CMK (cell line): ENCODE results near the gene CDK15.
"Not testable (repeated sequence)": the region's sequence is repeated elsewhere in the genome, so short reads cannot be mapped to it uniquely, and the experiment has no call there.

Source experiments
- DNase-seq: peaks from one replicate; pipeline ENCODE4 v3.0.0-alpha.2; 2010; ENCODE audit warnings: low read depth

Gene CDK15

DNA sequence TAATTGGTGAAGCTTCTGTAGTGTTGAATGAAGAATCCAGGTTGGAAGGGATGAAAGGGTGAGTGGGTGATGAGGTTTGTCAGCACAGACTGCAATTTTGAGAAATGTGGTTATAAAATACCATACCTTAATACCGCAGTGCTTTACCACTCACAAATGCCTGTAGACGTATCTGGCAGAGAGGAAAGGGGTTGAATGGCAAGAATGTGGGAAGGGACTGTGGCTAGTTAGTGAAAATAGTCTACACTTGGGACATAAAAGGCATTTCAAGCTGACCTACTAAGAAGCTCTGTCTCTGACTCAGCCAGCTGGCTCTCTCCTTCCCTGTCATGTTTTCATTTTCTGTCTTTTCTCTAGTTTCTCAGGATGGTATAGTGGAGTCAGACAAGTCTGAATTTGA is 25.1 kb downstream of the CDK15 start:
- no peak for DNase-seq

DNA sequence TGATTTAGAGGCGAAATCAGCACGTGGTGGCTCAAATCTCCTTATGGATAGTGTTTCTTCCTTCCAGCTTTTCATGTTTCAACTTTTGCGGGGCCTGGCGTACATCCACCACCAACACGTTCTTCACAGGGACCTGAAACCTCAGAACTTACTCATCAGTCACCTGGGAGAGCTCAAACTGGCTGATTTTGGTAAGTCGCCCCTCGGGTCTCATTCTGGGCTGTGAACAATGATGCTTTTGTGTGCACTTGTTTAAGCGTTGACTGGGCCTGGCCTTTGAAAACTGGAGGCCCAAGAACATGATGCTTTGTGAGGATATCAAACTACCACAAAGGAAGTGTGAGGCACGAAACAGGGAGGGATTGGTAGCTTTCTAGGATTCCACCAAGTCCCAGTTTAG is 27.4 kb downstream of the CDK15 start:
- DNase-seq = no peak

DNA sequence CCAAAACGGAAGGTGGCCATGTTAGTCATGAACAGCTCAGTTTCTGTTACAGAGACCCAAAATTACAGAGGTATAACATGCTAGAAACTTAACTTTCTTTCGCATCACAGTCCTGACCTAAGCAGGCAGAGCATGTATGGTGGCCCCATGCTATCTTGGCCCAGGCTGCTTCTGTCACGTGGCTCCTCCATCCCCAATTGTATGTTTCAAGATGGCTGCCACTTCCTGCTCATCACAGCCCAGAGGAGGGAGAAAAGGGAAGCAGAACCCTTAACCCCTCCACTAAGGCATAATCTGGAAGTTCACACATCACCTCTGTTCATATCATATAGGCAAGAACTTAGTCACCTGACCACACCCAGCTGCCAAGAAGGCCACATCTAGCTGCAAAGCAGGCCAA is 28.7 kb downstream of the CDK15 start:
- no peak for DNase-seq

DNA sequence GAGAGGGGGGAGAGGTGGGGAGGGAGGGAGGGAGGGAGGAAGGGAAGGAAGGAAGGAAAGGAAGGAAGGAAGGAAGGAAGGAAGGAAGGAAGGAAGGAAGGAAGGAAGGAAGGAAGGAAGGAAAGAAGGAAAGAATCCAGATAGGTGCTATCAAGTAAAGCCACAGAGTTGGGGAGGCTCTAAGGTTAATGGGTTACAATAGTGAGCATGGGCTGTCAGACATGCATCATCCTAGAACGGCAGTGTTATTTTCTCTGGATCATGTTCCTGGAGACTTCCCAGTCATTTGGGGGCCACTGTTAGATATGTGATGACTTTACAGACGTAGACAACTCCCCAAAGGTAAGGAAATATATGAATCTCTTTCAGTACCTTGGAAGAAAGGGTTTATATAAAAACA is 31.1 kb downstream of the CDK15 start:
- DNase-seq = no peak

DNA sequence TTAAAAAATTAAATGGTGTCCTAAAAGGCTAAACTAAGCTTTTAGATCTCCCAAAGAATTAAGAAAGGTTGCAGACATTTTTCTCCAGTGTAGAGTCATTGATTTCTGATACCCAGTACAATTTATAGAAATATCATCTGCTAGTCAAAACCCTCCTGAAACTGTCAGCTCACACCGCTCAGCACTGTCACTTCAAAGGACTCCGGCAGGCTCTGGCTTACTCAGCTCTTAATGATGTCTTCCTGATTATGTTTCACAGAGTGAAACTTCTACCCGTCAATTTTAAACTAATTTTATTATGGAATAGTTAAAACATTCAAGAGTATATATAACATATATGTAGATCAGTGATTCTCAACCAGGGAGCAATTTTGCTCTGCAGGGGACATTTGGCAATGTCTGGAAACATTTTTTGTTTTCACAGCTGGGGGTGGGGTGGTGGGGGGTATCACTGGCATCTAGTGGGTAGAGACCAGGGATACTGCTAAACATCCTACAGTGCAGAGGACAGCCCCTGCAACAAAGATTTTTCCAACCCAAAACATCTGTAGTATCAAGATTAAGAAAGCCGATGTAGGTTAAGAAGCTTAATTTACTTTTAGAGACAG is 31.6 kb downstream of the CDK15 start:
- no peak for DNase-seq

DNA sequence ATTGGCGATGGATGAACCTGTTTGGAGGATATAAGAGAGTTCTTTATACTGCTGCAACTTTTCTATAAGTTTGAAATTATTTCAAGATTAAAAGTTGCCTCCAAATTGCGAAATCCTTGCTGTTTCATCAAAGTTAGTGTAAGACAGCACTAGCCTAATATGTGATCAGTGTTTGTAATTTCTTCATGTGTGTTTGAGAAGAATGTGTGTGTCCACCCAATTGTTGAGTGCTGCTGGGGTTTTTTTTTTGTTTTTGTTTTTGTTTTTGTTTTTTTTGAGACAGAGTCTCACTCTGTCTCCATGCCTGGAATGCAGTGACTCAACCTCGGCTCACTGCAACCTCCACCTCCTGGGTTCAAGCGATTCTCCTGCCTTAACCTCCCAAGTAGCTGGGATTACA is 33.4 kb downstream of the CDK15 start:
- DNase-seq = no peak

DNA sequence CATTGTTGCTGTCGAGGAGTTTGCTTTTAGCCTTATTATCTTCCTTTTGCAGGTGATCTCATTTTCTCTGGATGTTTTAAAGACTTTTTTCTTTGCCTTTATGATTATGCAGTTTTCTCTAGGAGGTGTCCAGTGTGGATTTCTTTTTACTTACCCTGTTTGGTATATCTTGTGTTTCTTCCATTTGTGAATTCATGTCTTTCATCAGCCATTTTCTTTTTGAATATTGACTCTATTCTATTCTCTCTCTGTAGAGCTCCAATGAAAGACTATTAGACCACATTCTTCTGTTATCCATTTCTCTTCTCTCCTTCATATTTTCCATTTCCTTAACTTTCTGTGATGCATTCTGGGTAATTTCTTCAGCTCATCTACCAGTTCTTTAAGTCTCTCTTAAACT is 34.4 kb downstream of the CDK15 start:
- DNase-seq = no peak

DNA sequence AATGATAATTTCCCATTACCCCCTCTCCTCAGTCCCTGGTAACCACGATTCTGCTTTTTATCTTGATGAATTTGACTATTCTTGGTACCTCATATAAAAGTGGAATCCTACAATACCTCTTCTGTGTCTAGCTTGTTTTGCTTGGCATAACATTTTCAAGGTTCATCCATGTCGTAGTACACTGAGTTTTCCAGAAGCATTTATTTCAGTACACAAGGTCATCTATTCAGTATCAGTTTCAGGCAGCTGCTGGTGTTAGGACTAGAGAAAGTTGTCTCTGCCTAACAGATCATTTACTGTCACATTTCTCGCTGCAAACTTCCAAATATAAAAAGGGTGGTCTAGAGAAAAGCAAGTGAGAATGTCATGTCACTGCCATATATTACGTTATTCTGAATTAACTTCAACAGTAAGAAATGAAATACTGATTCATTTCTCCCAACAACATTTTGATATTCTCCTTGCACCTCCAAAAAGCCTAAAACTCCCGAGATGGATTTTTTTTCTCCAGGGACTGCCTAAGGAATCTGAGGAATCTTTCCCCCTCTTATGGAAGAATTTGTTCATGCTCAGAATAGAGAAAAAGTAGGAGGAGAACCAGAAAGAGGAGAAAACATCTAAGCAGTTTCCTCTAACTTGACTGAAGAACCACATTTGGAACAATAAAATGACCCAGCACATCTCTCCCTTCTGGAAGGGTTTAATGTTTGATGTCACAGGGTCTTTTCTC is 36.0 kb downstream of the CDK15 start:
- no peak for DNase-seq

DNA sequence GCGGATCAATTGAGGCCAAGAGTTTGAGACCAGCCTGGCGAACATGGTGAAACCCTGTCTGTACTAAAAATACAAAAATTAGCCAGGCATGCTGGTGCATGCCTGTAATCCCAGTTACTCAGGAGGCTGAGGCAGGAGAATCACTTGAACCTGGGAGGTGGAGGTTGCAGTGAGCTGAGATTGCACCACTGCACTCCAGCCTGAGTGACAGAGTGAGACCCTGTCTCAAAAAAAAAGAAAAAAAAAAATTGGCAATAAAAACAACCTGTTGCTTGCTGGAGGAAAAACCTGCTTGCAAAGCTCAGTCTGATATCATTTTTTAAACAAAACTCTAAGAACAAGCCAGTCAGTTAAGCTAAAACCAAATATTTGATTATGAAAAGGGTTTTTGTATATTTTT is 38.6 kb downstream of the CDK15 start:
- not testable (repeated sequence) for DNase-seq

DNA sequence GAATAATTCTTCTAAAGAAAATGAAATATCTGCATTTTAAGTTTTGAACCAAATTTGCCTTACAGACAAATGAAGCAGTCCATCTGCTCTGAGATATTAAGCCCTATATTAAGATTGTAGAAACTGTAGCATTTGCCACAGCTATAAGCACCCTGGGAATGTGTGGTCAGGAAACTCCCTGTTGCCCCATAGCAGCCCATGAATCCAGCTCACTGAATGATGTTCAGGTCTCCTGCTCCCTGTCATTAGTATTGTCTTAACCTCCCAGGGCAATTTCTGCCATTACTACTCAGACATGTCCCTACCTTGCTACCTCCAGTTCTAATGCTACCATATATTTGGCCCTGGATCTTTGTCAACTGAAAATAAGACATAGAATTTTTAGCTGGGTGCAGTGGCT is 41.1 kb downstream of the CDK15 start:
- DNase-seq = no peak

DNA sequence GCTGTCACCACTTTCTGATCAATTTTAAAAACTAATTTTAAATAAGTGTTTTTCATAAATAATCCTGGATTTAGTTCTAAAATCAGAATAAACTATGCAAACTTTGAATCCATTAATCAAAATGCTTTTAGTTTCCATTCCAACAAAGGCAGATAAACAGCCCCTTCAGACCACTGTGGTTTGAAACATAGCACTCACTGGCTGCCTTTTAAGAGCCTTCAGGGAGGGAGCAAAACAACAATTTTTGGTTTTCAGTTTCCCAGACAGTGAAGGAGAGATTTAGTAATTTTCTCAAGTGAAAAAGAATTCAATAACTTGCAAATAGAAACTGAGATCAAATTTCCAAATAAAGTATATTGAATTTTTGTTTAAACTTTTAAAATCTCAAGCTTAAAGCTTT is 46.1 kb downstream of the CDK15 start:
- DNase-seq = no peak

DNA sequence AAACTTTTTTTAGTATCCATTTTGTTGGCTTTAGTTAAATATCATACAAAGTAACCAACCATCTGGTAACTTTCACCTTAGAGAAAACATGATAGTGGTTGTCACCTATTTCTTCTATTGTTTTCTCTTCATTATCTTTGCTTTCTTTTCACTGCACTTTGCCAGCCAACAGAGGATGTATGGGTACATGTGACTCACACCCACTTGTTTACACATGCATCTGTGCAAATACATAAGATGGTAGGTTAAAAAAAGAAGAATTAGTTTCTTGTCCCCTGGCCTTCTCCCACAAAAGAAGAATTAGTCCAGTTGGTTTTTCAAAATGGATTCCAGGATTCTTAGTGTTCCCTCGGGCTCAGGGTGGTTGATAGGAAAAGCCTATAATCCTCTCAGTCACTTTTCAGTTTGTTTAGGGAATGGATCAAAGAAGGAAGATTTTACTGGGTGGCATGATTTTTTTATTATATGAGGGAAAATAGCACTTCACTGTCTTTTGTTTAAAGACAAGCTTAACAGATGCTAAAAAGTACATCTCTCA is 46.6 kb downstream of the CDK15 start:
- no peak for DNase-seq

DNA sequence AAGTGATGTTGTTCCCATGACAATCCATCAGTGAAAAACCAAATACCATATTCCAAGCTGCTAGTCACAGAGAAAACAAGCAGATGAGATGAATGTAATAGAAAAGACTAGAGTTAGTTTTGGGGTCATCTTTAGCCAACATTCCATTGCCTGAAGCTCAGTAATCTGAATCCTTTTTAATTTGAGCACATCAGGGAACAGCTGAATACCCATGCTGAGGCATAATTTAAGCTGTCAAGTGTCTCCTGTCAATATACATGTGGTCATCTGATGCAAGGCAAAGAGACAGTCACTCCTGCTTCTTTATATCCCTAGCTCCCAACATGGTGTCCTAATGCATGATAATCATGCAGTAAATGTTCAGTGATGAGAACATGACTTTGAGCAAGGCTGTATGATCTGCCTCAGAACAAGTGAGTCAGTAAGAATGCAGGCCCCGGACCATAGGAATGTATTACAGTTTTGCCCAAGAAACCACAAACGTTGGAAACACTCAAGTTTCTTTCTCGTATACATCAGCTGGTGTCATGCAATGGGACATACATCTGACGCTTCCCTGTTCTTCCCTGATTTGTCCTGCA is 48.0 kb downstream of the CDK15 start:
- DNase-seq = no peak

DNA sequence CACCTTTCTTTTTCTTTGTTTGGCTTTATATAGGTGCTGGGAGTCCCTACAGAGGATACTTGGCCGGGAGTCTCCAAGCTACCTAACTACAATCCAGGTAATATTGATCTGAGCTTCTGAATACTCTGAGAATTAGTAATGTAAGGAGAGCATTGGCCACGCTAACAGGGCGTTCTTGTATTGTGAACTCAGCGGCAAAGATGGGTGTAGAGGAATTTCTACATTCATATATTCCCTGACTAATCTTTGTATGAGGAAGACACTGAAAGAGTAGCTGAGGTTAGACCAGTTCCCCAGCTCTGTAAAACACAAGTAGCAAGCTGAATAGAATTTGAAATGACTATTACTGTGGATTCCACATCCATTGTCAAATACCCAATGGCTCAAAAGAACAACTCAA is 48.5 kb downstream of the CDK15 start:
- DNase-seq = no peak

DNA sequence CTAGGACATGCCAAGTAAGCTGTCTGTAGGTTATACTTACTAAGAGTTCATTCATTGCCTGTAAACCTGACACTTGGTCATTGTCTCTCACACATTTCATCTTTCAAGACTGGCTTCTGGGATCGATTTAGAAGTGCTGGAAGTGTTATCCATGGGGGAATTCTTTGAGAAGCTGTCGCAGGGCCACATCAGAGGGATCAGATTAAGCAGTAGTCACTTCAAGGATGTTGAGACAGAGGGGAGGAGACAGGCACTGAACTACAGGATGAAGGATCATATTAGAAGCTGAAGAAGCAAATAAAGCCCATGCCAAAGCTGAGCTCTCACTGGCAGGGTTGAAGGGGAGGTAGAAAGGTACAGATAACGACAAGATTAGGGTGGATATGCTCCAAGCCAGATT is 49.0 kb downstream of the CDK15 start:
- no peak for DNase-seq

DNA sequence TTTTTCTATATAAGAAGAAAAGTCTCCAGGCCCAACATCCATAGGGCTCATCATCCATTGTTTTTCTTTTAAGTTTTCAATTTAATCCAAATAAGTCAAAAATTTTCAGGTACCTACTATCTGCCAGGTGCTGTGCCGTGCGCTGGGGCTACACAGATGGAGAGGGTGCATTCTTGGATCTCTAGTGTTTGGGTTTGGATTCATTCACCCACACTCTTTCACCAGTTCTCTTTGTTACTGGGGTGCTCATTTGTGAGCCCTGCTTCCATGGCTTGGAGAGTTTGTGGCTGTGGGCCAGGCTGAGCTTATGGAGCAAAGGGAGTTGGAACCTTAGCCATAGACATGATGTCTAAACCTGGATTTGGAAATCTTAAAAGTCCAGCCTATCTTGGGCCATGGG is 51.0 kb downstream of the CDK15 start:
- no peak for DNase-seq

DNA sequence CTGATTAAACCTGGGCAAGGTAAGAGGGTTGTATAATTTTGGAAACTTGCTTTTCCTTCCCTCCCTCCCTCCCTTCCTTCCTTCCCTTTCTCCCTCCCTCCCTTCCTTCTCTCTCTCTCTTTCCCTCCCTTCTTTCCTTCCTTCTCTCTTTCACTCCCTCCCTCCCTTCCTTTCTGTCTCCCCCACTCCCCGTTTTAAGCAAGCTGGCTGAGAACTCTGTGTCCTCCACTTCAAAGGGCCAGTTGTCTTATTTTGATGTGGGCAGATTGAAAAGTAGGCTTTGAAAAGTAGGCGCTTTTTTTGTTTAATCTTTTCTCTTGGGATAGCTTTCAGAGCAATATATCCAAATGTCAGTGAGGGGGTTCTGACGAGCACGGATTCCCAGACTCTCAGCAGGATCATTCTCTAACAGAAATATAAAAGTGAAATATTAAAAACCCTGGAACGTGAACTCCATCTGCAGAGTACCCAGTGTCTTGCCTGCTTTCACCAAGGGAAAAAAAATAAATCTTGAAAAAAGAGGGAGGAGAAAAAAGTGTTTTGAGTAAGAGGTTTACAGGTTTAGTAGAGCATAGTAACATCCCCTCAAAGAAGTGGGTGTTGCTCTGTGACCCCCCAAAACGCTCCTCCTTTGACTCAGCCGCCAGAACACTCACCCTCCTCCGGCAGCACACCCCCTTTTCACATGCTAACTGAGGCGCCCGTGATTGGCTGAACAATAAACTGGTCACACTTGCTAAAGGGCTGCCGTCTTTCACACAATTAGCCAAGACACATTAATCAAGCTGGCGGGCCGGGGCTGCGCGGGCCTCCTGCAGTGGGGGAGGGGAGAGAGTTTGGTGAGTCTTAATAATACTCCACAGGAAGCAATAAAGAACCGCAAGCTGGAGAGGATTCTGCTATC is 52.2 kb downstream of the CDK15 start:
- DNase-seq = peak; percentile 31

DNA sequence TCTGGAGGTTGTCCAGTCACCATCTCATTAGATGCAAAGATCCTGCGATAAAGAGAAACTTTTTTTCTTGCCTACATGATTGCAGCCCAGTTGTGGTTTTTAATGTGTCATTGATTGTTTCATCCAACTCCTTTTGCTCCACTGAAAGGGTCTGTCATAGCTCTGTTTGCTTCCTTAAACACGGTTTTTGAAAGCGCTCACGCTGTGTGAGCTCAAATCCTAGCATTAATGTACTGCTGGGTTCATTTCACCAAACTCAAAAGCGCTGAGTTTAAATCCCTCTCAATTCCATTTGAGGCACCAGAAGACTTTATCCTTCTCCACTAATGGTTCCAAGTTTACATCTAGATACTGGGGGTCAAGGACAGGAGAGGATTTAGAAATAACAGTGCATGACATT is 53.6 kb downstream of the CDK15 start:
- DNase-seq = no peak

DNA sequence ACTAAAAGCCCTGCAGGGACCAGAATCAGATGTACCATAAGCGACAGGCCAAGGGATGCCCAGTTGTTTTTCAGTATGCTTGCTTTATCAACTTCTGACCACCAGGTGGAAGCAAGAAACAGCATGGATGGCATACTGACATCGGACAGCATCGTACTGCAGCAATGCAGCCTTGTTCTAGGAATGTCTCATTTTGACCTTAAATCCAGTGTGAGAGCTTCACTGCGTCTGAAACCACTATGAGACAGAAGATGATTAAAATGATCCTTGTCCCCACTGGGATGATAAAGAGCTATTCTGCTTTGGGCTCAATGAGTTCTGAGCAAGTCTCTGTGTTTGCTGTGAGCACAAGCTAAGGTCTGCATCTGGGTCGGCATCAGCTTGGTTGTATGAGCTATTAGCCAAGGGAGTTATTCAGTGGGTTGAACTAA is 54.3 kb downstream of the CDK15 start:
- peak; percentile 48 for DNase-seq

DNA sequence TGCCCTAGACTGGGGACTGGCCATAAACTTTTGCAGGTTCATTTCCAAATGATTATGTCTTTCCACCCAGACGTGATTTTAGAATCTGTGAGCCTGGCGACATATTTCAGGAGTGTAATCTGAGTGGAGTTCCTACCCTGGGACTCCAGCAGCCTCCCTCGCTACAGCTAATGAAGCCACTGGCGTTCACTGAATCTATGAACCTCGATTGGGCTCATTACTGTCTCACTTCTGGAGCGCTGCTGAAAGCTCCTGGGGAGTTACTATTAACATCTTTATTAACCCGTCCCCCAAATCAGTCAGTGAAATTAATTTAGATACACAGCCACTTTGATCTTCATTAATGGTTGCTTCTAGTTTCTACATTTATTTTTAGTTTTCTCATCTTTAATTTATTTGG is 56.5 kb downstream of the CDK15 start:
- DNase-seq = no peak

DNA sequence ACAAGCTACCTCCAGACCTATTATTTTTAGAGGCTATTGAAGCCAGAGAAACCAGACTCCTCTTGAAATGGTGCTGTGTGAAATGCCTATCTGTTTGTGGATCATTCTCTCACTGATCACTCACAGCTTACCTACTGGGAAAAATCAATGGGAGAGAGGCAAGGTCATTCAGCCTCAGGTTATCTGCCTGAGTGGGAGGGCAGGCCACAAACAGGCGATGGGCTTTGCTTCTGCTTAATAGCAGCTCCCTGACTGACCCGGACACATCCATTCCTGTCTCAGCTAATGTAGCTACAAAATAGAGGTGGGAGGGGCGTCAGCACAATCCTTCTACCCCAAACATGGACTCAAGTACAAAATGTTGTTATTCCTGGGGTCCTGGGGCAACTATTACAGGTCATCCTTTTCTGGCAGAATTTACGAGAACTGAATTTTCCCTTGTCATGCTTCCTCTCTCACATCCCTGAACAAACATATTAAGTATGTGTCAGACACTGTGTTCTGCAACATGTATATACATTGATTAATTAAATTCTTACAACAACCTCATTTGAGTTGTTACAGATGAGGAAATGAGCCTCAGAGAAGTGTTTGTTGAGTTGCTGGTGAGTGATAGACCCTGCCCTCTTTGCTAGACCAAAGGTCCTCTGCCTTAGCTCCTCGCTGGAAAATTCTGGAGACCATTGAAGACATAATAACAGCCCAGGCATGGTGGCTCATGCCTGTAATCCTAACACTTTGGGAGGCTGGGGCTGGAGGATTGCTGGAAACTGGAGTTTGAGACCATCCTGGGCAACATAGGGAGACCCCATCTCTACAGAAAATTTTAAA is 60.5 kb downstream of the CDK15 start:
- no peak for DNase-seq

DNA sequence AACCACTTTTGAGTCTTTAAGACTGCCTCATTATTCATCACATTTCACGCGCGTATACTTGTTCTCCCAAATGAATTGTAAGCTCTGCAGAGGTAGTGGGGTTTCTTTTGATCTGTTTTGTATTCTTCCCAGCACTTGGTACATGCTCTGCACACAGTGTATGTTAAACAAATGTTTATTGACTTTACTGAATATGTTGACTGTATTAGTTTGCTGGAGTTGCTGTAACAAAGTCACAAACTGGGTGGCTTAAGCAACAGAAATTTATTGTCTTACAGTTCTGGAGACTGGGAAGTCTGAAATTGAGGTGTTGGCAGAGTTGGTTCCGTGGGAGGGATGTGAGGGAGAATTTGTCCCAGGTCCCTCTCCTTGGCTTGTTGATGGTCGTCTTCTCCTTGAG is 65.1 kb downstream of the CDK15 start:
- no peak for DNase-seq
